ENCODE results near the gene PPFIA4.

PPFIA4 gene

GRCh38 chr1:203126866-203127665 lies 100.8 kb downstream of the PPFIA4 start:
- no peak for DNase-seq (ENCODE audit: low read depth in 2 of 2)

GRCh38 chr1:203127666-203128430 lies 101.6 kb downstream of the PPFIA4 start, which contains the start of gene ADORA1:
TSS of gene ADORA1 (plus strand) at chr1:203127726. CDS start at chr1:203128842, 1,116 bp downstream.
- DNase-seq (ENCODE audit: low read depth in 2 of 2), result no peak

GRCh38 chr1:203128431-203128715 lies 102.1 kb downstream of the PPFIA4 start:
- no peak for DNase-seq (ENCODE audit: low read depth in 2 of 2)
